HEK293 (cell line): Measurements from ENCODE around the gene THYN1.

ENCODE experiments used
- CTCF ChIA-PET: fragments of 350-600 bp; formaldehyde crosslinking; extraction: SDS; loops from one replicate; lab custom pipeline; 2021; ENCODE audit warnings: antibody characterized with exemption; lab: Yijun Ruan, JAX
- POLR2A ChIA-PET: fragments of 300-600 bp; formaldehyde crosslinking; extraction: SDS; loops from one replicate; lab custom pipeline; 2020; ENCODE audit warnings: antibody characterized with exemption, inconsistent platforms; lab: Yijun Ruan, JAX
- H3K27ac ChIP-seq: fragments of 200-500 bp; sonication (Bioruptor generic); 2 replicates; pipeline ENCODE4 v1.5.1; 2014; ENCODE audit warnings: low read depth, low read length, control low read depth, inconsistent platforms; ENCODE audit errors: extremely low read depth
- H3K36me3 ChIP-seq, 2 experiments: fragments of 200-500 bp in 1 of 2; sonication (Bioruptor generic) in 1 of 2; 1 replicate in 1 of 2; 2 replicates in 1 of 2; pipeline ENCODE4 v1.5.1; 2014 to 2017; ENCODE audit warnings: inconsistent platforms in 2 of 2, low read length in 2 of 2; ENCODE audit not compliant: control insufficient read depth in 2 of 2, insufficient read depth in 1 of 2
- H3K4me1 ChIP-seq: fragments of 200-500 bp; sonication (Bioruptor generic); 2 replicates; pipeline ENCODE4 v1.5.1; 2014; ENCODE audit warnings: mild to moderate bottlenecking, low read length, inconsistent platforms; ENCODE audit not compliant: control insufficient read depth, insufficient read depth
- H3K4me3 ChIP-seq: 2 replicates; pipeline ENCODE4 v1.5.1; 2011; ENCODE audit warnings: low read depth, mild to moderate bottlenecking, control low read depth, low read length, moderate library complexity
- H3K9me3 ChIP-seq: fragments of 200-500 bp; sonication (Bioruptor generic); 2 replicates; pipeline ENCODE4 v1.5.1; 2014; ENCODE audit warnings: low read depth, low read length, inconsistent platforms; ENCODE audit not compliant: control insufficient read depth, insufficient read depth
- GFI1B ChIP-seq: fragments of 450-650 bp; formaldehyde crosslinking; IDR thresholded peaks from 2 replicates; pipeline ENCODE4 v1.5.1; 2016; ENCODE audit warnings: missing biosample characterization, missing genetic modification characterization
- KLF10 ChIP-seq: fragments of 450-650 bp; IDR thresholded peaks from 2 replicates; pipeline ENCODE4 v1.5.1; 2018; ENCODE audit warnings: missing biosample characterization, mild to moderate bottlenecking, missing genetic modification characterization
- PBX3 ChIP-seq: sonication (generic); formaldehyde crosslinking; IDR thresholded peaks from 2 replicates; pipeline ENCODE4 v1.8.1; 2022; ENCODE audit warnings: mild to moderate bottlenecking, moderate library complexity, missing genetic modification reagents
- PRDM1 ChIP-seq: fragments of 450-650 bp; formaldehyde crosslinking; IDR thresholded peaks from 2 replicates; pipeline ENCODE4; 2016; ENCODE audit warnings: missing biosample characterization, missing genetic modification characterization
- TSHZ1 ChIP-seq: fragments of 450-650 bp; formaldehyde crosslinking; IDR thresholded peaks from 2 replicates; pipeline ENCODE4 v1.5.1; 2016; ENCODE audit warnings: missing biosample characterization, missing genetic modification characterization, borderline replicate concordance
- ZBTB17 ChIP-seq: fragments of 450-650 bp; formaldehyde crosslinking; IDR thresholded peaks from 2 replicates; pipeline ENCODE4 v1.5.1; 2016; ENCODE audit warnings: missing biosample characterization, missing genetic modification characterization
- ZBTB21 ChIP-seq: fragments of 450-650 bp; formaldehyde crosslinking; IDR thresholded peaks from 2 replicates; pipeline ENCODE4 v1.5.1; 2017; ENCODE audit warnings: missing biosample characterization, missing genetic modification characterization
- ZFP41 ChIP-seq: fragments of 450-650 bp; formaldehyde crosslinking; IDR thresholded peaks from 2 replicates; pipeline ENCODE4 v1.5.1; 2016; ENCODE audit warnings: missing biosample characterization, missing genetic modification characterization, borderline replicate concordance
- ZNF121 ChIP-seq: fragments of 450-650 bp; formaldehyde crosslinking; IDR thresholded peaks from 2 replicates; pipeline ENCODE4 v1.5.1; 2016; ENCODE audit warnings: missing biosample characterization, missing genetic modification characterization
- ZNF138 ChIP-seq: fragments of 450-650 bp; formaldehyde crosslinking; IDR thresholded peaks from 2 replicates; pipeline ENCODE4 v1.5.1; 2016; ENCODE audit warnings: missing biosample characterization, missing genetic modification characterization, borderline replicate concordance
- ZNF18 ChIP-seq: fragments of 450-650 bp; formaldehyde crosslinking; IDR thresholded peaks from 2 replicates; pipeline ENCODE4 v1.5.1; 2016; ENCODE audit warnings: missing biosample characterization, missing genetic modification characterization
- ZNF26 ChIP-seq: fragments of 450-650 bp; formaldehyde crosslinking; IDR thresholded peaks from 2 replicates; pipeline ENCODE4 v1.5.1; 2016; ENCODE audit warnings: missing biosample characterization, missing genetic modification characterization
- ZNF423 ChIP-seq: fragments of 450-650 bp; formaldehyde crosslinking; IDR thresholded peaks from 2 replicates; pipeline ENCODE4 v1.5.1; 2016; ENCODE audit warnings: missing biosample characterization, missing genetic modification characterization
- ZNF561 ChIP-seq: fragments of 450-650 bp; IDR thresholded peaks from 2 replicates; pipeline ENCODE4 v1.5.1; 2018; ENCODE audit warnings: missing biosample characterization, missing genetic modification characterization, borderline replicate concordance
- ZNF629 ChIP-seq: fragments of 450-650 bp; formaldehyde crosslinking; IDR thresholded peaks from 2 replicates; pipeline ENCODE4 v1.5.1; 2017; ENCODE audit warnings: missing biosample characterization, missing genetic modification characterization
- ZNF639 ChIP-seq: fragments of 450-650 bp; formaldehyde crosslinking; IDR thresholded peaks from 2 replicates; pipeline ENCODE4 v1.5.1; 2016; ENCODE audit warnings: missing biosample characterization, missing genetic modification characterization
- ZNF654 ChIP-seq: fragments of 450-650 bp; formaldehyde crosslinking; IDR thresholded peaks from 2 replicates; pipeline ENCODE4 v1.5.1; 2016; ENCODE audit warnings: low read depth, missing biosample characterization, missing genetic modification characterization
- ZNF777 ChIP-seq: fragments of 450-650 bp; formaldehyde crosslinking; IDR thresholded peaks from 2 replicates; pipeline ENCODE4 v1.5.1; 2017; ENCODE audit warnings: missing biosample characterization, missing genetic modification characterization, borderline replicate concordance

THYN1 gene

GRCh38 chr11:134272381-134273316 lies 19.5 kb upstream of the THYN1 start (continued):
- TF ChIP-seq ZNF777 (tag by site-specific recombination) (no peak), ZNF423 (no peak), ZBTB17 (tag by site-specific recombination) (0 out of 2 replicates have a peak, but pooled peaks have one; percentile 14), ZNF629 (peak; percentile 60)
- TF ChIP-seq, all 188 proteins: peak for 10

- POLR2A ChIA-PET: interaction anchor here (1.4 to 2.2 kb wide), 2 partner anchors 10 to 47 kb away, joined by 4 to 11 read pairs; partner anchors contain the start of genes NCAPD3 and VPS26B
- Histone ChIP-seq H3K36me3 (no peaks in the 10 kb centered on the region), H3K9me3 (no peaks in the 10 kb centered on the region), H3K4me3 (no peak overlapping the region), H3K27ac (no peak overlapping the region), H3K4me1 (peaks cover 7% of the 10 kb centered on the region)
- no peak for TF ChIP-seq GFI1B (tag by site-specific recombination)
- no peak for TF ChIP-seq KLF10 (tag by site-specific recombination)
- no peak for TF ChIP-seq ZNF561 (tag by site-specific recombination)
- TF ChIP-seq ZNF138 (tag by site-specific recombination): no peak
- TF ChIP-seq ZNF121 (tag by site-specific recombination): peak; percentile 53; the same call in 1 of the 2 replicates
- no peak for TF ChIP-seq TSHZ1 (tag by site-specific recombination)
- TF ChIP-seq, all 188 proteins: peak for 1
- CTCF ChIA-PET: interaction anchor here (0.5 to 5.4 kb wide), 2 partner anchors 10 to 198 kb away, joined by 3 to 35 read pairs; no protein-coding TSS in a partner anchor
These were observed 18.8 kb upstream of the THYN1 start for GRCh38 chr11:134271978-134272377.

- H3K27ac ChIP-seq: no peak overlapping the region
- H3K36me3 ChIP-seq: no peaks in the 10 kb centered on the region
- no peaks in the 10 kb centered on the region for H3K9me3 ChIP-seq
- H3K4me3 ChIP-seq: no peak overlapping the region
- POLR2A ChIA-PET: no interaction called here
- TF ChIP-seq ZNF654 (tag by site-specific recombination) (peak; percentile 24; the same call in 1 of the 2 replicates), ZNF639 (tag by site-specific recombination) (no peak), ZFP41 (tag by site-specific recombination) (no peak), ZNF26 (no peak), ZBTB21 (tag by site-specific recombination) (no peak), ZNF423 (no peak), PRDM1 (tag by site-specific recombination) (0 out of 2 replicates have a peak, but pooled peaks have one; percentile 27), ZNF18 (tag by site-specific recombination) (peak; percentile 64), PBX3 (no peak)
- CTCF ChIA-PET: interaction anchor here (0.7 to 0.9 kb wide), 4 partner anchors 43 to 804 kb away, joined by 3 to 4 read pairs (median 3); no protein-coding TSS in a partner anchor
- peaks cover 7% of the 10 kb centered on the region for H3K4me1 ChIP-seq
These were observed 17.1 kb upstream of the THYN1 start for GRCh38 chr11:134270250-134270714.
